Measurements from ENCODE around the gene DDB1. TPM values are rescaled to one million over a fixed set of nuclear protein-coding genes. Genes with fewer than 3 reads are reported as not detected.
A peak's percentile ranks its signal among the peaks of the same experiment; 100 is the strongest.

DDB1 gene
- total and polyA plus RNA-seq, 10 of the 15 experiments (the other 5 are each of a cell fraction or from before 2014, with no cell fraction given): 136 to 272 (median 216) TPM

DNA sequence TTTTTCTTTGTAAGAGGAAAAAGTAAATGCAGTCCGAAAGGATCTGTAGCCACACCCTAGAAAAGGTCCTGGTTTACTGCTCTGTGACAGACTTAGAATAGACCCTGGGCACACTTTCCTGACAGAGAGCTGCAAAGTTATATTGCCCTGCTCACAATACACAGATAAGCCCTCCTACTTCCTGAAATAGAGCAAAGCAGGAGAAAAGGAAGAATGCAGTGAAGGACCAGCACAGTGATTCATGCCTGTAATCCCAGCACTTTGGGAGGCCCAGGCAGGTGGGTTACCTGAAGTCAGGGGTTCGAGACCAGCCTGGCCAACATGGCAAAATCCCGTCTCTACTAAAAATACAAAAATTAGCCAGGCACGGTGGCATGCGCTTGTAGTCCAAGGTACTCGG lies 26.6 kb upstream of the DDB1 start:
- intact Hi-C loops (cut with micrococcal nuclease; ENCODE audit: unreplicated experiment): no loop called here
- DNase-seq (ENCODE audit: low read depth, low spot score) (no peak), ATAC-seq (no peak), FAIRE-seq (no peak)
- in situ Hi-C loops (cut with MboI): no loop called here
- no TSS peak for BruUV-seq (replicated peaks)
- peak overlapping the region; percentile 16; the same call in 1 of the 2 replicates for H3K9ac ChIP-seq (ENCODE audit: control insufficient read depth, insufficient read depth, low read length)
- H2AFZ ChIP-seq (ENCODE audit: control insufficient read depth, low read depth, low read length): no peak overlapping the region
- H3K9me3 ChIP-seq (replicated peaks; ENCODE audit: control insufficient read depth, insufficient read depth, low read length): no peaks in the 10 kb centered on the region
- H3K4me2 ChIP-seq (ENCODE audit: control insufficient read depth, insufficient read depth): peak overlapping the region; percentile 95
- peaks cover 0 to 13% of the 10 kb centered on the region in 2 experiments; a peak in 2 of 4 replicates for H3K36me3 ChIP-seq (ENCODE audit: control insufficient read depth in 2 of 2, insufficient read depth in 2 of 2, low read length in 1 of 2)
- RAD21 ChIA-PET (ENCODE audit: unreplicated experiment): interaction anchor here (5.5 to 13.0 kb wide), 3 partner anchors 9 to 26 kb away, joined by 43 to 172 read pairs (median 72); partner anchors contain the start of genes DDB1 and TKFC
- peak; percentile 42; the same call in 1 of the 2 replicates for TF ChIP-seq LARP7 (IDR thresholded peaks at IDR 0.05)
- no peak for TF ChIP-seq SIN3A (IDR thresholded peaks at IDR 0.05; ENCODE audit: low read depth, low read length)
- peaks cover 60% of the 10 kb centered on the region for H3K79me2 ChIP-seq (ENCODE audit: control insufficient read depth, insufficient read depth, low read length)
- 14% methylated on average over 6 of the region's 6 CpGs for WGBS (ENCODE audit: insufficient coverage, insufficient replicate concordance, low lambda C conversion rate, missing lambda C conversion rate)
- peaks cover 39% of the 10 kb centered on the region for H3K4me1 ChIP-seq (ENCODE audit: control insufficient read depth, insufficient read depth, low read length)
- no peaks in the 10 kb centered on the region for H4K20me1 ChIP-seq (ENCODE audit: control insufficient read depth, insufficient read depth)
- SMC1A ChIA-PET (ENCODE audit: uncharacterized antibody, unreplicated experiment): interaction anchor here (0.9 to 12.8 kb wide), 5 partner anchors 11 to 446 kb away, joined by 3 to 243 read pairs (median 84); partner anchors contain the start of genes DDB1, TKFC and TMEM109
- peak overlapping the region; percentile 54; the same call in 1 of the 2 replicates for H3K27ac ChIP-seq (ENCODE audit: control insufficient read depth, insufficient read depth)
- peak overlapping the region; percentile 99 for H3K4me3 ChIP-seq
- POLR2A ChIA-PET: interaction anchor here (0.6 to 8.7 kb wide), 8 partner anchors 9 to 470 kb away, joined by 3 to 111 read pairs (median 6); partner anchors contain the start of genes DDB1, TKFC and TMEM216
- H3K27me3 ChIP-seq (replicated peaks in 1 of 2; ENCODE audit: control insufficient read depth in 2 of 2, insufficient read depth in 2 of 2, low read length in 1 of 2): no peaks in the 10 kb centered on the region
- CTCF ChIA-PET: interaction anchor here (0.7 to 23.9 kb wide), 6 partner anchors 9 to 64 kb away, joined by 3 to 387 read pairs (median 6); partner anchors contain the start of genes TMEM216 and VWCE

DNA sequence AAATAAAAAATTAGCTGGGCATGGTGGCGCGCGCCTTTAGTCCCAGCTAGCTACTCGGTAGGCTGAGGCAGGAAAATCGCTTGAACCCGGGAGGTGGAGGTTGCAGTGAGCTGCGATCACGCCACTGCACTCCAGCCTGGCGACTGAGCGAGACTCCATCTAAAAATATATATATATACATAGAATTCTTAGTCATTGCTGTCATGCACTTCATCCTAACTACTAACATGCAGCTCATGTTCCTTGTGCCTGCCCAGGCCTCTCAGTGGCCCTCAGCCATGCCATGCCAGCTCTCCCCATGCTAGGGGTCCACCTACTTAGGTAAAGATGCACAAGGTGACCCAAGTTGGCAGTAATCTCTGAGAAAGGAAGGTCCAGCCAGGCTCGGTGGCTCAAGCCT lies 25.7 kb upstream of the DDB1 start:
- peak overlapping the region; percentile 97 for H3K4me2 ChIP-seq (ENCODE audit: control insufficient read depth, insufficient read depth)
- ChIA-PET CTCF (interaction anchor here (1.9 to 23.9 kb wide), 4 partner anchors 10 to 34 kb away, joined by 6 to 387 read pairs (median 158); partner anchors contain the start of gene TMEM216), SMC1A (ENCODE audit: uncharacterized antibody, unreplicated experiment) (interaction anchor here (0.8 to 12.8 kb wide), 4 partner anchors 12 to 375 kb away, joined by 3 to 243 read pairs (median 103); partner anchors contain the start of genes DDB1 and TKFC), POLR2A (interaction anchor here (0.6 to 8.7 kb wide), 9 partner anchors 10 to 607 kb away, joined by 3 to 111 read pairs (median 6); partner anchors contain the start of genes DDB1, TKFC, TMEM216 and VPS37C), RAD21 (ENCODE audit: unreplicated experiment) (interaction anchor here (0.7 to 13.0 kb wide), 4 partner anchors 10 to 266 kb away, joined by 3 to 172 read pairs (median 57); partner anchors contain the start of genes DDB1 and TKFC)
- BruUV-seq (replicated peaks): no TSS peak
- H3K36me3 ChIP-seq (ENCODE audit: control insufficient read depth in 2 of 2, insufficient read depth in 2 of 2, low read length in 1 of 2): peaks cover 1 to 10% of the 10 kb centered on the region in 2 experiments; a peak in 3 of 4 replicates
- H3K27ac ChIP-seq (ENCODE audit: control insufficient read depth, insufficient read depth): peak overlapping the region; percentile 92
- intact Hi-C loops (cut with micrococcal nuclease; ENCODE audit: unreplicated experiment) (no loop called here), in situ Hi-C loops (cut with MboI) (no loop called here)
- H3K4me1 ChIP-seq (ENCODE audit: control insufficient read depth, insufficient read depth, low read length): peaks cover 39% of the 10 kb centered on the region
- H3K79me2 ChIP-seq (ENCODE audit: control insufficient read depth, insufficient read depth, low read length): peaks cover 51% of the 10 kb centered on the region
- H3K9me3 ChIP-seq (replicated peaks; ENCODE audit: control insufficient read depth, insufficient read depth, low read length): no peaks in the 10 kb centered on the region
- H3K9ac ChIP-seq (ENCODE audit: control insufficient read depth, insufficient read depth, low read length): no peak overlapping the region
- DNase-seq (ENCODE audit: low read depth, low spot score) (no peak), ATAC-seq (no peak), FAIRE-seq (no peak)
- H2AFZ ChIP-seq (ENCODE audit: control insufficient read depth, low read depth, low read length): no peak overlapping the region
- WGBS (ENCODE audit: insufficient coverage, insufficient replicate concordance, low lambda C conversion rate, missing lambda C conversion rate): 63% methylated on average over 11 of the region's 11 CpGs
- no peaks in the 10 kb centered on the region for H3K27me3 ChIP-seq (replicated peaks in 1 of 2; ENCODE audit: control insufficient read depth in 2 of 2, insufficient read depth in 2 of 2, low read length in 1 of 2)
- H3K4me3 ChIP-seq: peak overlapping the region; percentile 31; the same call in 1 of the 2 replicates
- H4K20me1 ChIP-seq (ENCODE audit: control insufficient read depth, insufficient read depth): no peaks in the 10 kb centered on the region
- TF ChIP-seq TCF12 (IDR thresholded peaks at IDR 0.05; ENCODE audit: low read depth, low read length) (no peak), GABPA (IDR thresholded peaks at IDR 0.05; ENCODE audit: low read depth) (no peak), TAF1 (IDR thresholded peaks at IDR 0.05; ENCODE audit: borderline replicate concordance, low read depth, low read length) (no peak), RB1 (IDR thresholded peaks at IDR 0.05; ENCODE audit: borderline replicate concordance) (no peak), RFX5 (IDR thresholded peaks at IDR 0.05; ENCODE audit: low read depth, low read length) (no peak), E2F4 (IDR thresholded peaks at IDR 0.05; ENCODE audit: low read depth, low read length) (no peak), STAT1 (conservative IDR thresholded peaks at IDR 0.05) (no peak), MEF2A (IDR thresholded peaks at IDR 0.05; ENCODE audit: insufficient read depth, low read depth, low read length) (no peak), POLR2AphosphoS5 (IDR thresholded peaks at IDR 0.05; ENCODE audit: low read length) (no peak), MXI1 (IDR thresholded peaks at IDR 0.05; ENCODE audit: low read depth, low read length) (no peak)
- TF ChIP-seq, protein P1, sequence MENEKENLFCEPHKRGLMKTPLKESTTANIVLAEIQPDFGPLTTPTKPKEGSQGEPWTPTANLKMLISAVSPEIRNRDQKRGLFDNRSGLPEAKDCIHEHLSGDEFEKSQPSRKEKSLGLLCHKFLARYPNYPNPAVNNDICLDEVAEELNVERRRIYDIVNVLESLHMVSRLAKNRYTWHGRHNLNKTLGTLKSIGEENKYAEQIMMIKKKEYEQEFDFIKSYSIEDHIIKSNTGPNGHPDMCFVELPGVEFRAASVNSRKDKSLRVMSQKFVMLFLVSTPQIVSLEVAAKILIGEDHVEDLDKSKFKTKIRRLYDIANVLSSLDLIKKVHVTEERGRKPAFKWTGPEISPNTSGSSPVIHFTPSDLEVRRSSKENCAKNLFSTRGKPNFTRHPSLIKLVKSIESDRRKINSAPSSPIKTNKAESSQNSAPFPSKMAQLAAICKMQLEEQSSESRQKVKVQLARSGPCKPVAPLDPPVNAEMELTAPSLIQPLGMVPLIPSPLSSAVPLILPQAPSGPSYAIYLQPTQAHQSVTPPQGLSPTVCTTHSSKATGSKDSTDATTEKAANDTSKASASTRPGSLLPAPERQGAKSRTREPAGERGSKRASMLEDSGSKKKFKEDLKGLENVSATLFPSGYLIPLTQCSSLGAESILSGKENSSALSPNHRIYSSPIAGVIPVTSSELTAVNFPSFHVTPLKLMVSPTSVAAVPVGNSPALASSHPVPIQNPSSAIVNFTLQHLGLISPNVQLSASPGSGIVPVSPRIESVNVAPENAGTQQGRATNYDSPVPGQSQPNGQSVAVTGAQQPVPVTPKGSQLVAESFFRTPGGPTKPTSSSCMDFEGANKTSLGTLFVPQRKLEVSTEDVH (IDR thresholded peaks at IDR 0.05; ENCODE audit: low read depth, partially characterized antibody): no peak

All from GM12878 (cell line).